SU-DHL-6 (cell line): Measurements from ENCODE around the gene CHRNB4.

Experiments
- H2AFZ ChIP-seq: fragments of 200-600 bp; sonication (generic); 2 replicates; pipeline ENCODE4 v1.6.1; 2014; ENCODE audit warnings: low read depth, mild to moderate bottlenecking, moderate library complexity, mixed read lengths, antibody characterized with exemption, low read length; ENCODE audit not compliant: severe bottlenecking
- H3F3A ChIP-seq: fragments of 200-600 bp; shearing (Covaris generic); 2 replicates; pipeline ENCODE4 v1.6.0; 2016; ENCODE audit warnings: antibody characterized with exemption, mild to moderate bottlenecking; ENCODE audit not compliant: insufficient read depth
- H3K27ac ChIP-seq: fragments of 200-600 bp; sonication (generic); 2 replicates; pipeline ENCODE4 v1.5.1; 2016; ENCODE audit warnings: low read depth, mild to moderate bottlenecking, low read length, moderate library complexity, mixed read lengths
- H3K27me3 ChIP-seq: fragments of 200-600 bp; sonication (generic), shearing (Covaris generic); 2 replicates; pipeline ENCODE4 v1.6.0; 2014; ENCODE audit warnings: mild to moderate bottlenecking, low read length
- H3K36me3 ChIP-seq: fragments of 200-600 bp; sonication (generic); 2 replicates; pipeline ENCODE4 v1.6.1; 2014; ENCODE audit warnings: mild to moderate bottlenecking, low read length, mixed read lengths
- H3K4me2 ChIP-seq: fragments of 300-600, 200-600 bp; shearing (Covaris generic), sonication (generic); 2 replicates; pipeline ENCODE4 v1.6.0; 2014; ENCODE audit warnings: low read length, low read depth, mild to moderate bottlenecking; ENCODE audit not compliant: poor library complexity, severe bottlenecking
- H3K4me3 ChIP-seq: fragments of 200-600 bp; sonication (generic); 2 replicates; pipeline ENCODE4 v1.5.1; 2014; ENCODE audit warnings: antibody characterized with exemption, low read length, mild to moderate bottlenecking, mixed read lengths; ENCODE audit not compliant: insufficient read depth, poor library complexity, severe bottlenecking
- H3K79me2 ChIP-seq: fragments of 200-600 bp; sonication (generic); 2 replicates; pipeline ENCODE4 v1.6.1; 2014; ENCODE audit warnings: mild to moderate bottlenecking, low read length, moderate library complexity; ENCODE audit not compliant: insufficient read depth
- H3K9ac ChIP-seq: fragments of 200-600 bp; sonication (generic); 2 replicates; pipeline ENCODE4 v1.7.0; 2014; ENCODE audit warnings: mild to moderate bottlenecking, low read length
- H3K9me2 ChIP-seq: fragments of 200-600 bp; sonication (generic); replicated peaks from 2 replicates; pipeline ENCODE4 v1.6.1; 2014; ENCODE audit warnings: low read length; ENCODE audit not compliant: insufficient read depth
- H3K9me3 ChIP-seq: fragments of 200-600 bp; sonication (generic); 2 replicates; pipeline ENCODE4 v1.6.1; 2014; ENCODE audit warnings: low read length, mixed read lengths; ENCODE audit not compliant: insufficient read depth
- H4K20me1 ChIP-seq: fragments of 200-600 bp; sonication (generic); 2 replicates; pipeline ENCODE4 v1.6.1; 2014; ENCODE audit warnings: low read depth, mild to moderate bottlenecking, antibody characterized with exemption, low read length, moderate library complexity, mixed read lengths
- CTCF ChIP-seq: fragments of 200-600 bp; sonication (generic); IDR thresholded peaks from one replicate; pipeline ENCODE4 v1.5.1; 2017; ENCODE audit warnings: antibody characterized with exemption, mild to moderate bottlenecking, low read length, moderate library complexity; ENCODE audit not compliant: insufficient read depth, poor library complexity, severe bottlenecking
- EZH2phosphoT487 ChIP-seq: fragments of 200-600 bp; sonication (generic), shearing (Covaris generic); conservative IDR thresholded peaks from 2 replicates; pipeline ENCODE4 v1.6.1; 2018; ENCODE audit warnings: mild to moderate bottlenecking, antibody characterized with exemption, low read length, moderate library complexity, mixed read lengths

Gene CHRNB4

GRCh38 chr15:78679089-78679511 lies 38.1 kb upstream of the CHRNB4 start:
- no peaks in the 10 kb centered on the region for H3K79me2 ChIP-seq
- no peaks in the 10 kb centered on the region for H3K9me2 ChIP-seq
- no peaks in the 10 kb centered on the region for H3K36me3 ChIP-seq
- H3K27me3 ChIP-seq: no peaks in the 10 kb centered on the region
- H3K27ac ChIP-seq: no peak overlapping the region
- H3K4me2 ChIP-seq: no peak overlapping the region
- H3F3A ChIP-seq: no peaks in the 10 kb centered on the region
- H3K4me3 ChIP-seq: no peak overlapping the region
- no peak overlapping the region for H2AFZ ChIP-seq
- H4K20me1 ChIP-seq: no peaks in the 10 kb centered on the region
- TF ChIP-seq CTCF: no peak
- no peak for TF ChIP-seq EZH2phosphoT487
- no peaks in the 10 kb centered on the region for H3K9me3 ChIP-seq
- H3K9ac ChIP-seq: no peak overlapping the region

- H3K9me3 ChIP-seq: no peaks in the 10 kb centered on the region
- H3K27me3 ChIP-seq: no peaks in the 10 kb centered on the region
- no peaks in the 10 kb centered on the region for H4K20me1 ChIP-seq
- H3K4me3 ChIP-seq: no peak overlapping the region
- TF ChIP-seq CTCF: no peak
- no peak for TF ChIP-seq EZH2phosphoT487
- no peak overlapping the region for H2AFZ ChIP-seq
- H3K27ac ChIP-seq: no peak overlapping the region
- H3K79me2 ChIP-seq: no peaks in the 10 kb centered on the region
- H3K36me3 ChIP-seq: no peaks in the 10 kb centered on the region
- H3K9ac ChIP-seq: no peak overlapping the region
- no peaks in the 10 kb centered on the region for H3K9me2 ChIP-seq
- H3K4me2 ChIP-seq: no peak overlapping the region
- H3F3A ChIP-seq: no peaks in the 10 kb centered on the region
Observed at GRCh38 chr15:78676424-78677110, 35.6 kb upstream of the CHRNB4 start.

- H3K36me3 ChIP-seq: no peaks in the 10 kb centered on the region
- no peaks in the 10 kb centered on the region for H3F3A ChIP-seq
- no peaks in the 10 kb centered on the region for H3K9me3 ChIP-seq
- H3K4me3 ChIP-seq: no peak overlapping the region
- no peaks in the 10 kb centered on the region for H4K20me1 ChIP-seq
- H3K9me2 ChIP-seq: no peaks in the 10 kb centered on the region
- H3K4me2 ChIP-seq: no peak overlapping the region
- no peak overlapping the region for H3K27ac ChIP-seq
- TF ChIP-seq CTCF (no peak), EZH2phosphoT487 (no peak)
- H3K9ac ChIP-seq: no peak overlapping the region
- no peaks in the 10 kb centered on the region for H3K79me2 ChIP-seq
- H3K27me3 ChIP-seq: no peaks in the 10 kb centered on the region
- H2AFZ ChIP-seq: no peak overlapping the region
Observed at GRCh38 chr15:78675617-78676360, 34.8 kb upstream of the CHRNB4 start.
